ENCODE data around the gene ATP23.

DNA sequence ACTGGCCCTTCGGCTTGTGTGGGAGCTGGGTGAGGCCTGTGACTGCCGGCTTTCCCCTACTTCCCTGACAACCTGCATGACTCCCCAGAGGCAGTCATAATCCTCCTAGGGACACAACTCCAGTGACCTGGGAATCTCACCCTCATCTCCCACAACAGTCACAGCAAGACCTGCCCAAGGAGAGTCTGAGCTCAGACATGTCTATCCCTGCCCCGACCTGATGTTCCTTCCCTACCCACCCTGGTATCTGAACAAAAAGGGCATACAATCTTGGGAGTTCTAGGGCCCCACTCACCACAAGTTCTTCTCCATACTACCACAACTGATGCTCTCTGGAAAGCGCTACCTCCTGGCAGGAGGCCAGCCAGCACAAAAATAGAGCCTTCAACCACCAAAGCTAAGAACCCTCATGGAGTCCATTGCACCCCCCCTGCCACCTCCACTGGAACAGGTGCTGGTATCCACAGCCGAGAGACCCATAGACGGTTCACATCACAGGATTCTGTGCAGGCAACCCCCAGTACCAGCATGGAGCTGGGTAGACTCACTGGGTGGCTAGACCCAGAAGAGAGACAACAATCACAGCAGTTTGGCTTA lies 16.8 kb downstream of the ATP23 start:
- TF ChIP-seq, protein P1, sequence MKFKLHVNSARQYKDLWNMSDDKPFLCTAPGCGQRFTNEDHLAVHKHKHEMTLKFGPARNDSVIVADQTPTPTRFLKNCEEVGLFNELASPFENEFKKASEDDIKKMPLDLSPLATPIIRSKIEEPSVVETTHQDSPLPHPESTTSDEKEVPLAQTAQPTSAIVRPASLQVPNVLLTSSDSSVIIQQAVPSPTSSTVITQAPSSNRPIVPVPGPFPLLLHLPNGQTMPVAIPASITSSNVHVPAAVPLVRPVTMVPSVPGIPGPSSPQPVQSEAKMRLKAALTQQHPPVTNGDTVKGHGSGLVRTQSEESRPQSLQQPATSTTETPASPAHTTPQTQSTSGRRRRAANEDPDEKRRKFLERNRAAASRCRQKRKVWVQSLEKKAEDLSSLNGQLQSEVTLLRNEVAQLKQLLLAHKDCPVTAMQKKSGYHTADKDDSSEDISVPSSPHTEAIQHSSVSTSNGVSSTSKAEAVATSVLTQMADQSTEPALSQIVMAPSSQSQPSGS (CRISPR knock-in tag; IDR thresholded peaks at IDR 0.05; ENCODE audit: borderline replicate concordance, low read depth): no peak
- TF ChIP-seq, protein P2, sequence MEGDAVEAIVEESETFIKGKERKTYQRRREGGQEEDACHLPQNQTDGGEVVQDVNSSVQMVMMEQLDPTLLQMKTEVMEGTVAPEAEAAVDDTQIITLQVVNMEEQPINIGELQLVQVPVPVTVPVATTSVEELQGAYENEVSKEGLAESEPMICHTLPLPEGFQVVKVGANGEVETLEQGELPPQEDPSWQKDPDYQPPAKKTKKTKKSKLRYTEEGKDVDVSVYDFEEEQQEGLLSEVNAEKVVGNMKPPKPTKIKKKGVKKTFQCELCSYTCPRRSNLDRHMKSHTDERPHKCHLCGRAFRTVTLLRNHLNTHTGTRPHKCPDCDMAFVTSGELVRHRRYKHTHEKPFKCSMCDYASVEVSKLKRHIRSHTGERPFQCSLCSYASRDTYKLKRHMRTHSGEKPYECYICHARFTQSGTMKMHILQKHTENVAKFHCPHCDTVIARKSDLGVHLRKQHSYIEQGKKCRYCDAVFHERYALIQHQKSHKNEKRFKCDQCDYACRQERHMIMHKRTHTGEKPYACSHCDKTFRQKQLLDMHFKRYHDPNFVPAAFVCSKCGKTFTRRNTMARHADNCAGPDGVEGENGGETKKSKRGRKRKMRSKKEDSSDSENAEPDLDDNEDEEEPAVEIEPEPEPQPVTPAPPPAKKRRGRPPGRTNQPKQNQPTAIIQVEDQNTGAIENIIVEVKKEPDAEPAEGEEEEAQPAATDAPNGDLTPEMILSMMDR (IDR thresholded peaks at IDR 0.05): no peak
- no peak for TF ChIP-seq SP1 (CRISPR knock-in tag; conservative IDR thresholded peaks at IDR 0.05)
- TF ChIP-seq, protein P3, sequence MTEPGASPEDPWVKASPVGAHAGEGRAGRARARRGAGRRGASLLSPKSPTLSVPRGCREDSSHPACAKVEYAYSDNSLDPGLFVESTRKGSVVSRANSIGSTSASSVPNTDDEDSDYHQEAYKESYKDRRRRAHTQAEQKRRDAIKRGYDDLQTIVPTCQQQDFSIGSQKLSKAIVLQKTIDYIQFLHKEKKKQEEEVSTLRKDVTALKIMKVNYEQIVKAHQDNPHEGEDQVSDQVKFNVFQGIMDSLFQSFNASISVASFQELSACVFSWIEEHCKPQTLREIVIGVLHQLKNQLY (CRISPR knock-in tag; IDR thresholded peaks at IDR 0.05): no peak
- TF ChIP-seq ESRRA (CRISPR knock-in tag; IDR thresholded peaks at IDR 0.05; ENCODE audit: borderline replicate concordance): no peak
- TF ChIP-seq, protein P4, sequence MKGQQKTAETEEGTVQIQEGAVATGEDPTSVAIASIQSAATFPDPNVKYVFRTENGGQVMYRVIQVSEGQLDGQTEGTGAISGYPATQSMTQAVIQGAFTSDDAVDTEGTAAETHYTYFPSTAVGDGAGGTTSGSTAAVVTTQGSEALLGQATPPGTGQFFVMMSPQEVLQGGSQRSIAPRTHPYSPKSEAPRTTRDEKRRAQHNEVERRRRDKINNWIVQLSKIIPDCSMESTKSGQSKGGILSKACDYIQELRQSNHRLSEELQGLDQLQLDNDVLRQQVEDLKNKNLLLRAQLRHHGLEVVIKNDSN (CRISPR knock-in tag; IDR thresholded peaks at IDR 0.05): no peak
- TF ChIP-seq, protein P5, sequence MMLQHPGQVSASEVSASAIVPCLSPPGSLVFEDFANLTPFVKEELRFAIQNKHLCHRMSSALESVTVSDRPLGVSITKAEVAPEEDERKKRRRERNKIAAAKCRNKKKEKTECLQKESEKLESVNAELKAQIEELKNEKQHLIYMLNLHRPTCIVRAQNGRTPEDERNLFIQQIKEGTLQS (CRISPR knock-in tag; conservative IDR thresholded peaks at IDR 0.05): no peak
- no peak for TF ChIP-seq NR2C2 (CRISPR knock-in tag; IDR thresholded peaks at IDR 0.05)
- TF ChIP-seq FOXJ3 (CRISPR knock-in tag; IDR thresholded peaks at IDR 0.05; ENCODE audit: borderline replicate concordance): no peak
- TF ChIP-seq, protein P6, sequence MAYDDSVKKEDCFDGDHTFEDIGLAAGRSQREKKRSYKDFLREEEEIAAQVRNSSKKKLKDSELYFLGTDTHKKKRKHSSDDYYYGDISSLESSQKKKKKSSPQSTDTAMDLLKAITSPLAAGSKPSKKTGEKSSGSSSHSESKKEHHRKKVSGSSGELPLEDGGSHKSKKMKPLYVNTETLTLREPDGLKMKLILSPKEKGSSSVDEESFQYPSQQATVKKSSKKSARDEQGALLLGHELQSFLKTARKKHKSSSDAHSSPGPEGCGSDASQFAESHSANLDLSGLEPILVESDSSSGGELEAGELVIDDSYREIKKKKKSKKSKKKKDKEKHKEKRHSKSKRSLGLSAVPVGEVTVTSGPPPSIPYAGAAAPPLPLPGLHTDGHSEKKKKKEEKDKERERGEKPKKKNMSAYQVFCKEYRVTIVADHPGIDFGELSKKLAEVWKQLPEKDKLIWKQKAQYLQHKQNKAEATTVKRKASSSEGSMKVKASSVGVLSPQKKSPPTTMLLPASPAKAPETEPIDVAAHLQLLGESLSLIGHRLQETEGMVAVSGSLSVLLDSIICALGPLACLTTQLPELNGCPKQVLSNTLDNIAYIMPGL (CRISPR knock-in tag; IDR thresholded peaks at IDR 0.05): no peak
- no peak for TF ChIP-seq JUN (CRISPR knock-in tag; IDR thresholded peaks at IDR 0.05)

Measured in WTC11 (cell line).